Gastroesophageal sphincter (tissue), 3 donors: ENCODE results near the gene C10orf90.

Source experiments
- CTCF ChIP-seq, 4 experiments: fragments of 200-600 bp in 2 of 4; fragments of 450-650 bp in 2 of 4; sonication (generic) in 1 of 4; IDR thresholded peaks; one replicate each; pipeline ENCODE4 v1.5.1; 2017 to 2019; ENCODE audit warnings: antibody characterized with exemption in 4 of 4, mild to moderate bottlenecking in 2 of 4, moderate library complexity in 2 of 4
- POLR2AphosphoS5 ChIP-seq: sonication (generic); formaldehyde crosslinking; IDR thresholded peaks from one replicate; pipeline ENCODE4 v1.6.1; 2017; ENCODE audit warnings: antibody characterized with exemption

GRCh38 chr10:126474031-126474430 is 196.5 kb downstream of the C10orf90 start:
- TF ChIP-seq POLR2AphosphoS5, result no peak
- no peak for TF ChIP-seq CTCF (IDR thresholded peaks at IDR 0.05)
